Measurements from ENCODE around the gene CPHXL2.
A peak's percentile ranks its signal among the peaks of the same experiment; 100 is the strongest.

CPHXL2 gene

DNA sequence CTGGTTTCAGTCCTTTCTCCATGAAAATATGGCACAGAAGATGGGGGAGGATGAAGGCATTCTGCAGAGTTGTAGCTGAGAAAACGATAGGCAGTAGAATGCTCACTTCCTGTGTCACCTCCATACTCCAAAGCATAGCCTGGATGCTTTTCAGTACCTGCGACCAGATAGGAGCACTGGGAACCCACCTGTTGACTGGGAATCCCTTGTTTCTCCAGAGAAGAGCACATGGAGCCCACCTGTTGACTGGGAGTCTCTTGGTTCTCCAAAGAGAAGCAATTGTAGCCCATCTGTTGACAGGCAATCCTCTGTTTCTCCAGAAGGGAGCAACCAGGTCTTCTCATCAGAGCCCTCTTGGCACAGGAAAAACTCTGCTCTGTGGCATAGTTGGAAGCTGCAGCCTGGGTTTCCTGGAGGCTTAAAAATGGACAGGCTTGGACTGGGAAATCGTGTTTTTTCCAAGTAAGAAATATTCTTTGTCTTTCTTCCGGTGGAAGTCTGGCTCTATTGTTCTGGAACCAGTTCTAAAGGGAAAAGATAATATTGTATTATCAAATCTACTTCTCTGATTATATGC, 16.0 kb downstream of the CPHXL2 start:
- DNase-seq (ENCODE audit: extremely low read depth, low read depth) = no peak
- TF ChIP-seq, protein P1, sequence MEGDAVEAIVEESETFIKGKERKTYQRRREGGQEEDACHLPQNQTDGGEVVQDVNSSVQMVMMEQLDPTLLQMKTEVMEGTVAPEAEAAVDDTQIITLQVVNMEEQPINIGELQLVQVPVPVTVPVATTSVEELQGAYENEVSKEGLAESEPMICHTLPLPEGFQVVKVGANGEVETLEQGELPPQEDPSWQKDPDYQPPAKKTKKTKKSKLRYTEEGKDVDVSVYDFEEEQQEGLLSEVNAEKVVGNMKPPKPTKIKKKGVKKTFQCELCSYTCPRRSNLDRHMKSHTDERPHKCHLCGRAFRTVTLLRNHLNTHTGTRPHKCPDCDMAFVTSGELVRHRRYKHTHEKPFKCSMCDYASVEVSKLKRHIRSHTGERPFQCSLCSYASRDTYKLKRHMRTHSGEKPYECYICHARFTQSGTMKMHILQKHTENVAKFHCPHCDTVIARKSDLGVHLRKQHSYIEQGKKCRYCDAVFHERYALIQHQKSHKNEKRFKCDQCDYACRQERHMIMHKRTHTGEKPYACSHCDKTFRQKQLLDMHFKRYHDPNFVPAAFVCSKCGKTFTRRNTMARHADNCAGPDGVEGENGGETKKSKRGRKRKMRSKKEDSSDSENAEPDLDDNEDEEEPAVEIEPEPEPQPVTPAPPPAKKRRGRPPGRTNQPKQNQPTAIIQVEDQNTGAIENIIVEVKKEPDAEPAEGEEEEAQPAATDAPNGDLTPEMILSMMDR (IDR thresholded peaks at IDR 0.05; ENCODE audit: low read depth, low read length) = no peak

DNA sequence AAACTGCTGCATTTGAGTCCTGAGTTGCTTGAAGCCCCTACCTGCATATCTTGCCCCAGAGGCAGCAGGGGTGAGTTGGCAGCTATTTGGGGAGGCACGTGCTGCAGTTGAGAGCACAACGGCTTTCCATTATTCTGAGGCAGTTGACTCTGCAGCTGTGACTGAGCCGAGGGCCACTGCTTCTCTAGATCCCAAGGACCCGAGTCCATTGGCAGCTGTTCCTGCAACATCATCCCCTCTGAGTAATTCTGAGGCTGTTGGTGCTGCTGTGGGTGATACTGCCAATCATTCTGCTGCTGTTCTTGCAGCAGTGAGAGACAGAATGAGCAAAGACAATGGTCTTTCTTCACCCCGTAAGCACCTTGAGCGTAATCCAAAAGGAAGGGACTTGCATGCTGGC, 16.5 kb downstream of the CPHXL2 start:
- TF ChIP-seq, protein P1 (IDR thresholded peaks at IDR 0.05; ENCODE audit: low read depth, low read length) = no peak
- no peak for DNase-seq (ENCODE audit: extremely low read depth, low read depth)

DNA sequence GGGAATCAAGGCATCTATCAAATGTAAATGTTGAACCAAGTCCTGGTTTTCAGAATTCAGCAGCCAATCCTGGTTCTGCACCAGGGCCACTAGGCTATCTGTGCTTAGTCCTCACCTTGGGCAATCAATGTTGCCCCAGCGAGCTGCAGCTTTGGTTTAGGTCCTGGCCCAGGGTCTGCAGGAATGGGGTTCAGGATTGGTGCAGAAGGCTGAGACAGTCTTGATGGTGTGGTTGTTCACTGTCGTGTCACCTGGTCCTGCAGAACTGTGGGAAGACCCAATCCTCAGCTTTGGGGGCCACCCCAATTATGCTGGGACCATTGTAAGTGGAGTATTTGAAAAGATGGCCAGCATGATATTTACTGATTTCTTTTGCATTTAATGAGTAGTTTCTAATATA, 18.6 kb downstream of the CPHXL2 start:
- DNase-seq (ENCODE audit: extremely low read depth, low read depth) = no peak
- TF ChIP-seq, protein P1 (IDR thresholded peaks at IDR 0.05; ENCODE audit: low read depth, low read length) = no peak

DNA sequence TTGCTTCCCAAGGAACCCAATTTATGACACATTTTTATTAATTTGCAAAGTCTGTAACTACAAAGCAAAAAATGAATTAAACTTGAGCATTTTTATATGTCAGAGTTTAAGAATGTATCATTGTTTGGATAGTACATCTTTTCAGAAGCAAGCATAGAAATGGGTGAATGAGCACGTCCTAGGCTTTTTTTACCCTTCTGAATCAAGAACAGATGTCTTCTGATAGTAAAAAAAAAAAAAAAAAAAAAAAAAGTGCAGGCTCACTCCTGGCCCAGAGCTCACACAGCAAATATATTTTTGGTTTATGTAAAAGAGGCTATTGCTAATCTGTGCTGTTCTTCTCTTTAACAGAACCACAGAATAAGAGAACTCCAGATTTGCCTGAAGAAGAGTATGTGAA, 22.9 kb downstream of the CPHXL2 start:
- TF ChIP-seq, protein P1 (IDR thresholded peaks at IDR 0.05; ENCODE audit: low read depth, low read length) = no peak
- DNase-seq (ENCODE audit: extremely low read depth, low read depth) = peak; percentile 46

DNA sequence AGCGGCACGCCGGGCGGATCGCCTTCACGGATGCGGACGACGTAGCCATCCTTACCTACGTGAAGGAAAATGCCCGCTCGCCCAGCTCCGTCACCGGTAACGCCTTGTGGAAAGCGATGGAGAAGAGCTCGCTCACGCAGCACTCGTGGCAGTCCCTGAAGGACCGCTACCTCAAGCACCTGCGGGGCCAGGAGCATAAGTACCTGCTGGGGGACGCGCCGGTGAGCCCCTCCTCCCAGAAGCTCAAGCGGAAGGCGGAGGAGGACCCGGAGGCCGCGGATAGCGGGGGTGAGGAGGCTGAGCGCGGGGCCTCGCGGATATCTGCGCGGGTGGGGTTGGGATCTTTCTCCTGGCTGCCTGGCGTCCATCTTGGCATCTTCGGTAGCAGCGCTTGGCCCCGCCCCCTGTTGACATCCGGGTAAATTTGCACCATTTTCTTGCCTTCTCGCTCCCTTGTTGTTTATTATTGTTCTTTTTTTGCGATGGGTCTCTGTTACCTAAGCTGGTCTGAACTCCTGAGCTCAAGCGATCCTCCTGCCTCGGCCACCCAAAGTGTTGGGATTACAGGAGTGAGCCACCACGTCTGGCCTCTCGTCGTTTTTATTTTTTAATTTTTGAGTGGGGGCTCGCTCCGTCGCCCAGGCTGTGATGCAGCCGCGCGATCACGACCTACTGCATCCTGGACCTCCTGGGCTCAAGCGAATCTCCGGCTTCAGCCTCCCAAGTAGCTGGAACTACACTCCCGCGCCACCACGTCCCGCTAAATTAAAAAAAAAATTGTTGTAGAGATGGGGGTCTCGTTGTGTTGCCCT, 28.3 kb downstream of the CPHXL2 start:
- TF ChIP-seq, protein P1 (IDR thresholded peaks at IDR 0.05; ENCODE audit: low read depth, low read length) = no peak
- DNase-seq (ENCODE audit: extremely low read depth, low read depth) = no peak

DNA sequence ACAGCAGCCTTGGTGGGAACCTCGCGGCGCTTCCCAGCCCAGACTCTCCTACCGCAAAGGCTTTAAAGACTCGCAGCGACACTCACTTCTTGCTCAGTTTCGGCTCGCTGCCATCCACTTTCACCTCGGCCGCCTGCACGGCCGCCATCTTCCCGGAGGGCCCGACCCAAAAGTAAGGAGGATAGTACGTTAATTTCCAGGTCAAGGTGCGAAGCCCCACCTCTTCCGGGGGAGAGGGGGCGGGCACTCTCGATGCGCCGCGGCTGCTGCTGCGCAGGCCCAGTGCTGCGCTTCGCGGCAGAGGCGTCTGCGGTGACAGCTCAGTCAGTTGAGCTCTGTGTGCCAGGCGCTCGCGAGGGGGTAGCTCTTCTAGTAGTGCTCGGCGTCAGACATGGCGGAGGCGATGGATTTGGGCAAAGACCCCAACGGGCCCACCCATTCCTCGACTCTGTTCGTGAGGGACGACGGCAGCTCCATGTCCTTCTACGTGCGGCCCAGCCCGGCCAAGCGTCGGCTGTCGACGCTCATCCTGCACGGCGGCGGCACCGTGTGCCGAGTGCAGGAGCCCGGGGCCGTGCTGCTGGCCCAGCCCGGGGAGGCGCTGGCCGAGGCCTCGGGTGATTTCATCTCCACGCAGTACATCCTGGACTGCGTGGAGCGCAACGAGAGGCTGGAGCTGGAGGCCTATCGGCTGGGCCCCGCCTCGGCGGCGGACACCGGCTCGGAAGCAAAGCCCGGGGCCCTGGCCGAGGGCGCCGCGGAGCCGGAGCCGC, 29.1 kb downstream of the CPHXL2 start, which contains the start of the genes KARS1 and TERF2IP:
Gene KARS1 (minus strand): TSS at position 174 of the 773 bp plus-strand sequence. CDS start 26 bp downstream, at position 148.
Gene TERF2IP (plus strand): TSS at position 282 of the 773 bp plus-strand sequence. CDS start 110 bp downstream, at position 392.
- peak; percentile 72 for DNase-seq (ENCODE audit: extremely low read depth, low read depth)
- TF ChIP-seq, protein P1 (IDR thresholded peaks at IDR 0.05; ENCODE audit: low read depth, low read length) = no peak

Measured in AG09319 (cell line).